Nephron progenitor cell (in vitro differentiated cells): ENCODE measurements around the gene ZSCAN31.
"Not testable (repeated sequence)": the region's sequence is repeated elsewhere in the genome, so short reads cannot be mapped to it uniquely, and the experiment has no call there.

Source experiments
- DNase-seq: peaks from one replicate; pipeline ENCODE4 v3.0.0; 2021
- H3K27ac Mint-ChIP-seq: 2 replicates; pipeline ENCODE4 v1.8.0; 2021; ENCODE audit warnings: mild to moderate bottlenecking, moderate library complexity, mixed read lengths
- H3K27me3 Mint-ChIP-seq: 2 replicates; pipeline ENCODE4 v1.8.0; 2021; ENCODE audit warnings: mild to moderate bottlenecking, low read depth, mixed read lengths; ENCODE audit not compliant: poor library complexity
- H3K36me3 Mint-ChIP-seq: 2 replicates; pipeline ENCODE4 v1.8.0; 2021; ENCODE audit warnings: low read depth, mixed read lengths
- H3K4me1 Mint-ChIP-seq: 2 replicates; pipeline ENCODE4 v1.8.0; 2021; ENCODE audit warnings: mixed read lengths
- H3K4me3 Mint-ChIP-seq: 2 replicates; pipeline ENCODE4 v1.8.0; 2021; ENCODE audit warnings: mild to moderate bottlenecking, moderate library complexity, mixed read lengths
- H3K9me3 Mint-ChIP-seq: 2 replicates; pipeline ENCODE4 v1.8.0; 2021; ENCODE audit warnings: mild to moderate bottlenecking, moderate library complexity, mixed read lengths
- TF ChIP-seq, protein P1 (sequence below): fragments of 200-600 bp; sonication (generic); IDR thresholded peaks from 2 replicates; pipeline ENCODE4 v1.5.0; 2021; ENCODE audit warnings: antibody characterized with exemption

Gene ZSCAN31

DNA sequence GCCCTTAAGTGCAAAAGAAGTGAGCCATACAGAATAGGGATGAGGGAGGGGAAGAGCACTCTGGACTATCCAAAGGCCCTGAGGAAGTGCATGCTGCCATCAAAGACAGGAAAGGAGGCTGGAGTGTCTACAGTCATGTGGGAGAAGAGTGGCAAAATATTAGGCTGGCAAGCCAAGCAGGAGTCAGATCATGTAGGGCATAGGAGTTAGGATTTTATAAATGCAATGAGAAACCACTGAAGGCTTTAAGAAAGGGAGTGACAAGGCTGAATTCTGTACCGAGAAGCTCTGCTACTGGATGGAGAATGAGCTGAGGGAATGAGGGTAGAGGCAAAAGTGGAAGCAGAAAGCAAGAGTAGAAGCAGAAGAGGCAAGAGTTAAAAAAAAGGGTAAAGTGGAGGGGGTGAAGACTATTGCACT, 2.3 kb downstream of the ZSCAN31 start:
- TF ChIP-seq, protein P1, sequence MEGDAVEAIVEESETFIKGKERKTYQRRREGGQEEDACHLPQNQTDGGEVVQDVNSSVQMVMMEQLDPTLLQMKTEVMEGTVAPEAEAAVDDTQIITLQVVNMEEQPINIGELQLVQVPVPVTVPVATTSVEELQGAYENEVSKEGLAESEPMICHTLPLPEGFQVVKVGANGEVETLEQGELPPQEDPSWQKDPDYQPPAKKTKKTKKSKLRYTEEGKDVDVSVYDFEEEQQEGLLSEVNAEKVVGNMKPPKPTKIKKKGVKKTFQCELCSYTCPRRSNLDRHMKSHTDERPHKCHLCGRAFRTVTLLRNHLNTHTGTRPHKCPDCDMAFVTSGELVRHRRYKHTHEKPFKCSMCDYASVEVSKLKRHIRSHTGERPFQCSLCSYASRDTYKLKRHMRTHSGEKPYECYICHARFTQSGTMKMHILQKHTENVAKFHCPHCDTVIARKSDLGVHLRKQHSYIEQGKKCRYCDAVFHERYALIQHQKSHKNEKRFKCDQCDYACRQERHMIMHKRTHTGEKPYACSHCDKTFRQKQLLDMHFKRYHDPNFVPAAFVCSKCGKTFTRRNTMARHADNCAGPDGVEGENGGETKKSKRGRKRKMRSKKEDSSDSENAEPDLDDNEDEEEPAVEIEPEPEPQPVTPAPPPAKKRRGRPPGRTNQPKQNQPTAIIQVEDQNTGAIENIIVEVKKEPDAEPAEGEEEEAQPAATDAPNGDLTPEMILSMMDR: no peak
- no peak for DNase-seq
- Mint-ChIP-seq H3K27me3 (peaks cover 3% of the 10 kb centered on the region), H3K4me1 (peaks cover 18% of the 10 kb centered on the region), H3K4me3 (peak overlapping the region; percentile 23), H3K27ac (no peak overlapping the region), H3K36me3 (peaks cover 44% of the 10 kb centered on the region), H3K9me3 (peaks cover 35% of the 10 kb centered on the region)

GRCh38 chr6:28333047-28333446, 2.9 kb downstream of the ZSCAN31 start:
- Mint-ChIP-seq H3K27me3 (peaks cover 3% of the 10 kb centered on the region), H3K27ac (no peak overlapping the region), H3K4me1 (peaks cover 18% of the 10 kb centered on the region), H3K36me3 (peaks cover 49% of the 10 kb centered on the region), H3K4me3 (no peak overlapping the region), H3K9me3 (peaks cover 40% of the 10 kb centered on the region)
- DNase-seq: no peak
- TF ChIP-seq, protein P1: no peak

GRCh38 chr6:28330041-28330440, 5.9 kb downstream of the ZSCAN31 start:
- no peak overlapping the region for H3K27ac Mint-ChIP-seq
- H3K36me3 Mint-ChIP-seq: peaks cover 79% of the 10 kb centered on the region
- no peak for DNase-seq
- no peak overlapping the region for H3K4me3 Mint-ChIP-seq
- H3K27me3 Mint-ChIP-seq: peaks cover 3% of the 10 kb centered on the region
- H3K4me1 Mint-ChIP-seq: peaks cover 17% of the 10 kb centered on the region
- TF ChIP-seq, protein P1: no peak
- peaks cover 70% of the 10 kb centered on the region for H3K9me3 Mint-ChIP-seq

DNA sequence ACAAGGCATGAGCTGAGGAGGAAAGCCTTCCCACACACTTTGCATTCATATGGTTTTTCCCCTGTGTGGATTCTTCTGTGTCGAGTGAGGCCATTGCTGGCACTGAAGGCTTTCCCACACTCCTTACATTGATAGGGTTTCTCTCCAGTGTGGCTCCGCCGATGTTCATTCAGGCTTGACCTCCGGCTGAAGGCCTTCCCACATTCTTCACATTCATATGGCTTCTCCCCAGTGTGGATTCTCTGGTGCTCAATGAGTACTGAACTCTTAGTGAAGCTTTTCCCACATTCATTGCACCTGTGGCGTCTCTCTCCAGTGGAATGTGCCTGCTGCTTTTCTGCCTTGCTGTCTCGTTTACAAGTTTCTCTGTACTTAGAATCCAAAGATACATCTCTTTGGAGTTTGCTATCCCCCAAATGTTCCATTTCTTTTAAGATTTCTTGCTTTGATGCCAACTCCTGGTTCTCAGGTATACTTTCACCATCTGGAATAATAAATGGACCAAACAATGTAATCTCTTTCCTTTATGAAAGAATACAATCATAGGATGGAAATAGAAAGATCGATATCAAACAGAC, 9.5 kb downstream of the ZSCAN31 start:
- no peak overlapping the region for H3K4me3 Mint-ChIP-seq
- peaks cover 77% of the 10 kb centered on the region for H3K36me3 Mint-ChIP-seq
- no peaks in the 10 kb centered on the region for H3K4me1 Mint-ChIP-seq
- peaks cover 80% of the 10 kb centered on the region for H3K9me3 Mint-ChIP-seq
- peaks cover 8% of the 10 kb centered on the region for H3K27me3 Mint-ChIP-seq
- TF ChIP-seq, protein P1: no peak
- no peak overlapping the region for H3K27ac Mint-ChIP-seq
- DNase-seq: no peak

DNA sequence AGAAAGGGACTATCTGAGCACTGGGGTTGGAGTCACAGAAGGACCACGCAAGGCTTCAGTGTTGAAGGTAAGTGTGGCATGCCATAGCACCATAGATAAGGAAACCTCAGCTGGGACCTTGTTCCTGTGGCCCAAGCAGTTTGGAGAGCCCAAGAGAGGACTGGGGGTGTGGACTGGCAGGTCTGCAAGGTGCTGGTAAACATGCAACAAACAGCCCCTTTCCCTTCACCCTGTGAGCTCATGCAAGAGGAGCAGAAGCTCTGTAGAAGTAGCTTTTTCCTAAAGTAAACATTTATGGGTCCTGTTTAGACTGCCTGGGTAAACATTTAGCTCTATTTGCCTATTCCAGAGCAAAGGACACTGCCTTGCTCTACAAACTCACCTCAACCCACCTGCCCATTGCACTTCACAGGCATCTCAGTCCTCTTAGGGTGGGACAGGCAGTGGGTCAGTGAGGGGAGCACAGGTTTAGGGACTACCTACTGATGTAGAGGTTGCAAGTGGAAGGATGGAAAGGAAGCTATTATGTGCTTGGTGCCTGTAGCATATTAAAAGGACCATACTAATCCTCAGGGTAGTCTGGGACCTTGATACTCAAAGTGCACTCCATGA, 12.0 kb downstream of the ZSCAN31 start:
- TF ChIP-seq, protein P1: no peak
- Mint-ChIP-seq H3K9me3 (peaks cover 69% of the 10 kb centered on the region), H3K4me3 (no peak overlapping the region), H3K27me3 (peaks cover 14% of the 10 kb centered on the region), H3K27ac (no peak overlapping the region), H3K36me3 (peaks cover 59% of the 10 kb centered on the region), H3K4me1 (no peaks in the 10 kb centered on the region)
- DNase-seq: no peak

DNA sequence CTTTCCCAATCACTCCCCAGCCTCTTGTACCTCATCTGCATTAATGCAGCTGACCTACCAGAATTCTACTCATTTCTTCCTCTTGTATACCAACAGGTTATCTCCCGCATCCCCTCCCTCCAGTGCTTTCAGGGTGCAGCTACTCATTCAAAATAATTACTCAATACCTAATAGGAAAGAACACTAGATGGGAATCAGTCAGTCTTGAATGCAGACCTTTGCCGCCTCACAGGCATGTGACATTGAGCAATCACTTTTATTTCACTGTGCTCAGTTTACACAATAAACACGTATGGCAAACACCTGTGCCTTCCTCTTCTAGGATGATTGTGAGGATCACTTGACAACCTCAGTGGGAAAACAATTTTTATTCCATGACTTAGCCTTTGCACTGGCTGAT, 13.3 kb downstream of the ZSCAN31 start:
- DNase-seq: no peak
- H3K4me1 Mint-ChIP-seq: no peaks in the 10 kb centered on the region
- H3K9me3 Mint-ChIP-seq: peaks cover 56% of the 10 kb centered on the region
- H3K36me3 Mint-ChIP-seq: peaks cover 46% of the 10 kb centered on the region
- H3K4me3 Mint-ChIP-seq: no peak overlapping the region
- no peak overlapping the region for H3K27ac Mint-ChIP-seq
- H3K27me3 Mint-ChIP-seq: peaks cover 14% of the 10 kb centered on the region
- TF ChIP-seq, protein P1: no peak

DNA sequence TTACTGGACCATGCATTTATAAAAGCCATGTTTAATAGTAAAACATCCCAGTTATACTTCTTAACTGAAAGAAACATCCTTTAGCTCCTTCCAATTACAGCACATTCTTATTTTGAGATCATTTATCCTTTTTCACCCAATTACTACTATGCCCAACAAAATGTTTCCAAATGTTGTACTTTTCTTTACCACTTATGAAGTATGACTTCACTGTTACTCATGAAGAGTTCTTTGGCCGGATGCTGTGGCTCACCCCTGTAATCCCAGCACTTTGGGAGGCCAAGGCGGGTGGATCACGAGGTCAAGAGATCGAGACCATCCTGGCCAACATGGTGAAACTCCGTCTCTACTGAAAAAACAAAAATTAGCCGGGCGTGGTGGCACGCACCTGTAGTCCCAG, 18.1 kb downstream of the ZSCAN31 start:
- H3K27ac Mint-ChIP-seq, DNase-seq, H3K4me3 Mint-ChIP-seq, H3K4me1 Mint-ChIP-seq, H3K36me3 Mint-ChIP-seq: not testable (repeated sequence)
- H3K27me3 Mint-ChIP-seq: peaks cover 12% of the 10 kb centered on the region
- peaks cover 12% of the 10 kb centered on the region for H3K9me3 Mint-ChIP-seq
